Lung (tissue), 12 donors: ENCODE measurements around the gene CLCN3. TPM values are rescaled to one million over a fixed set of nuclear protein-coding genes. Genes with fewer than 3 reads are reported as not detected.

Source experiments
- ATAC-seq: fragments of 200-7000 bp; cut with Tn5 transposase; one replicate; pipeline ENCODE4 v1.9.1; 2020; ENCODE audit warnings: moderate number of reproducible peaks; ENCODE audit not compliant: insufficient read depth, low FRiP score
- DNase-seq, 3 donors: peaks; one replicate each; pipeline ENCODE4 v3.0.0-alpha.2; 2013 to 2017
- H3K27ac ChIP-seq, 2 donors: one replicate each; pipeline ENCODE4 v1.5.1; 2013; ENCODE audit warnings: mild to moderate bottlenecking in 2 of 2, moderate library complexity in 2 of 2, control low read depth in 1 of 2, inconsistent platforms in 1 of 2, low read depth in 1 of 2, low read length in 1 of 2
- H3K27me3 ChIP-seq, 3 donors: one replicate each; pipeline ENCODE4 v1.5.1; 2013; ENCODE audit warnings: low read length in 2 of 3; ENCODE audit not compliant: control insufficient read depth in 3 of 3, insufficient read depth in 3 of 3
- H3K36me3 ChIP-seq, 4 donors: one replicate each; pipeline ENCODE4 v1.5.1; 2013; ENCODE audit warnings: low read length in 4 of 4, mild to moderate bottlenecking in 1 of 4, moderate library complexity in 1 of 4; ENCODE audit not compliant: control insufficient read depth in 4 of 4, insufficient read depth in 4 of 4
- H3K4me1 ChIP-seq, 5 donors: one replicate each; pipeline ENCODE4 v1.5.1; 2013; ENCODE audit warnings: low read length in 5 of 5, mild to moderate bottlenecking in 2 of 5, moderate library complexity in 1 of 5; ENCODE audit not compliant: control insufficient read depth in 5 of 5, insufficient read depth in 5 of 5
- H3K4me3 ChIP-seq: one replicate; pipeline ENCODE4 v1.5.1; 2013; ENCODE audit warnings: mild to moderate bottlenecking, control low read depth, moderate library complexity
- H3K9ac ChIP-seq, 2 donors: one replicate each; pipeline ENCODE4 v1.5.1; 2013; ENCODE audit warnings: low read length in 2 of 2, control low read depth in 1 of 2; ENCODE audit not compliant: insufficient read depth in 1 of 2
- H3K9me3 ChIP-seq, 4 donors: one replicate each; pipeline ENCODE4 v1.5.1; 2013; ENCODE audit warnings: low read length in 3 of 4, mild to moderate bottlenecking in 1 of 4, moderate library complexity in 1 of 4; ENCODE audit not compliant: control insufficient read depth in 4 of 4, insufficient read depth in 3 of 4
- CTCF ChIP-seq: IDR thresholded peaks from 2 replicates; pipeline ENCODE4 v1.5.1; 2012; ENCODE audit warnings: mild to moderate bottlenecking; ENCODE audit errors: control extremely low read depth, extremely low read depth
- WGBS, 2 donors: extraction: QIAGEN DNeasy Blood & Tissue Kit; methylation state at CpG; one replicate each; pipeline ENCODE4 v1.1.7; 2013; 5-methylcytosine and 5-hydroxymethylcytosine counted together
- polyA plus RNA-seq, 2 donors: library from polyadenylated mRNA; stranded (reverse); fragments of 200-250 nt; gene quantifications; one replicate each; pipeline ENCODE4 v1.2.1, GENCODE V29; 2013
- total RNA-seq, 2 donors: library from RNA; depleted of rRNA in 1 of 2; stranded (reverse); fragments of >200 nt in 1 of 2; gene quantifications; one replicate each; pipeline ENCODE4 v1.2.1, GENCODE V29; 2014 to 2021
- donor health status: control.
- donor health status: control.
- donor health status: Bipolar disorder and iron deficiency.
- donor health status: healthy.
- donor health status: DM: yes; HTN: yes; CAD: no.

The CLCN3 gene
- total and polyA plus RNA-seq, 4 donors: 11.0 to 59.6 (median 27.6) TPM

GRCh38 chr4:169682372-169683047 lies 62.1 kb downstream of the CLCN3 start:
- Histone ChIP-seq H3K9me3 (no peaks in the 10 kb centered on the region), H3K36me3 (peaks cover 0 to 11% (median 2%) of the 10 kb centered on the region in 4 donors), H3K9ac (no peak overlapping the region), H3K4me3 (no peak overlapping the region), H3K4me1 (peaks cover 0 to 3% (median 0%) of the 10 kb centered on the region in 5 donors), H3K27me3 (no peaks in the 10 kb centered on the region), H3K27ac (no peak overlapping the region)
- peak in 2 of 3 donors; percentile 21 to 43 for DNase-seq
- ATAC-seq: no peak
- TF ChIP-seq CTCF: no peak
- 70 to 85% methylated on average over 4 of the region's 4 CpGs for WGBS, 2 donors

GRCh38 chr4:169689681-169690080 lies 69.3 kb downstream of the CLCN3 start:
- 100% methylated on average over 1 of the region's 1 CpG for WGBS, 2 donors
- Histone ChIP-seq H3K4me1 (no peaks in the 10 kb centered on the region), H3K27ac (no peak overlapping the region), H3K36me3 (peaks cover 0 to 24% (median 5%) of the 10 kb centered on the region in 4 donors), H3K9me3 (no peaks in the 10 kb centered on the region), H3K4me3 (no peak overlapping the region), H3K9ac (no peak overlapping the region), H3K27me3 (no peaks in the 10 kb centered on the region)
- DNase-seq (no peak), ATAC-seq (no peak)
- no peak for TF ChIP-seq CTCF

- no peak for TF ChIP-seq CTCF
Measured at GRCh38 chr4:169690787-169691186, 70.4 kb downstream of the CLCN3 start.

GRCh38 chr4:169698331-169698730 lies 78.0 kb downstream of the CLCN3 start:
- no peak overlapping the region for H3K27ac ChIP-seq
- no peak for TF ChIP-seq CTCF
- WGBS, 2 donors: 96 to 99% methylated on average over 5 of the region's 5 CpGs
- H3K4me3 ChIP-seq: no peak overlapping the region
- DNase-seq (no peak), ATAC-seq (no peak)
- peaks cover 0 to 4% (median 0%) of the 10 kb centered on the region in 4 donors for H3K9me3 ChIP-seq
- no peak overlapping the region for H3K9ac ChIP-seq
- peaks cover 7 to 37% (median 27%) of the 10 kb centered on the region in 4 donors for H3K36me3 ChIP-seq
- H3K4me1 ChIP-seq: no peaks in the 10 kb centered on the region
- H3K27me3 ChIP-seq: no peaks in the 10 kb centered on the region

More at GRCh38 chr4:169690787-169691186, 70.4 kb downstream of the CLCN3 start:
- no peaks in the 10 kb centered on the region for H3K27me3 ChIP-seq
- 79 to 80% methylated on average over 5 of the region's 5 CpGs for WGBS, 2 donors
- H3K27ac ChIP-seq: no peak overlapping the region
- H3K9ac ChIP-seq: no peak overlapping the region
- H3K4me3 ChIP-seq: no peak overlapping the region
- no peak for DNase-seq
- no peaks in the 10 kb centered on the region for H3K4me1 ChIP-seq
- no peak for ATAC-seq
- no peaks in the 10 kb centered on the region for H3K9me3 ChIP-seq
- H3K36me3 ChIP-seq: peaks cover 1 to 23% (median 8%) of the 10 kb centered on the region in 4 donors
